CD14-positive monocyte (primary cell): ENCODE measurements around the gene DENND1A. TPM values are rescaled to one million over a fixed set of nuclear protein-coding genes. Genes with fewer than 3 reads are reported as not detected.

Source experiments
- DNase-seq, 3 donors: peaks; one replicate each; pipeline ENCODE4 v3.0.0-alpha.2; 2011 to 2022
- H2AFZ ChIP-seq: 2 replicates; pipeline ENCODE4 v1.6.0; 2012; ENCODE audit warnings: mild to moderate bottlenecking, low read depth, low read length, inconsistent platforms; ENCODE audit not compliant: insufficient read depth, poor library complexity, severe bottlenecking
- H3K27ac ChIP-seq, 2 donors: 1 replicate in 1 of 2; 2 replicates in 1 of 2; pipeline ENCODE4 v1.5.1; 2012 to 2013; ENCODE audit warnings: low read length in 2 of 2, control low read depth in 1 of 2, inconsistent platforms in 1 of 2, low read depth in 1 of 2, mild to moderate bottlenecking in 1 of 2
- H3K27me3 ChIP-seq, 2 donors: one replicate each; pipeline versions ENCODE4 v1.6.0 to v1.6.1; 2011 to 2013; ENCODE audit warnings: low read length in 2 of 2; ENCODE audit not compliant: control insufficient read depth in 2 of 2, insufficient read depth in 2 of 2
- H3K36me3 ChIP-seq, 2 donors: replicated peaks in 1 of 2; 1 replicate in 1 of 2; 2 replicates in 1 of 2; pipeline versions ENCODE4 v1.5.1 to v1.6.1; 2012 to 2013; ENCODE audit warnings: low read length in 2 of 2, control low read depth in 1 of 2, inconsistent platforms in 1 of 2, mild to moderate bottlenecking in 1 of 2; ENCODE audit not compliant: insufficient read depth in 2 of 2, control insufficient read depth in 1 of 2
- H3K4me1 ChIP-seq, 2 donors: 1 replicate in 1 of 2; 2 replicates in 1 of 2; pipeline versions ENCODE4 v1.5.1 to v1.6.1; 2012 to 2013; ENCODE audit warnings: low read length in 2 of 2, control low read depth in 1 of 2, inconsistent platforms in 1 of 2, mild to moderate bottlenecking in 1 of 2, moderate library complexity in 1 of 2; ENCODE audit not compliant: insufficient read depth in 2 of 2, control insufficient read depth in 1 of 2
- H3K4me2 ChIP-seq: replicated peaks from 2 replicates; pipeline ENCODE3; 2012; ENCODE audit warnings: low read length, moderate library complexity, mild to moderate bottlenecking; ENCODE audit not compliant: poor library complexity, severe bottlenecking; ENCODE audit errors: extremely low read depth
- H3K4me3 ChIP-seq, 3 experiments: fragments of 200-600 bp in 1 of 3; sonication (generic) in 1 of 3; replicated peaks in 1 of 3; 1 replicate in 2 of 3; 2 replicates in 1 of 3; pipeline ENCODE4 v1.5.1; 2011 to 2013; ENCODE audit warnings: low read length in 3 of 3, mild to moderate bottlenecking in 3 of 3, control low read depth in 2 of 3, low read depth in 2 of 3, inconsistent platforms in 1 of 3, moderate library complexity in 1 of 3
- H3K79me2 ChIP-seq: 2 replicates; pipeline ENCODE4 v1.6.0; 2012; ENCODE audit warnings: mild to moderate bottlenecking, control low read depth, inconsistent platforms, low read length, moderate library complexity; ENCODE audit not compliant: insufficient read depth
- H3K9ac ChIP-seq: 2 replicates; pipeline ENCODE4 v1.6.0; 2017; ENCODE audit warnings: low read length, mild to moderate bottlenecking; ENCODE audit not compliant: insufficient read depth, poor library complexity, severe bottlenecking
- H3K9me3 ChIP-seq, 2 donors: replicated peaks in 1 of 2; 1 replicate in 1 of 2; 2 replicates in 1 of 2; pipeline versions ENCODE4 v1.5.1 to v1.6.1; 2012 to 2013; ENCODE audit warnings: low read length in 2 of 2, control low read depth in 1 of 2; ENCODE audit not compliant: control insufficient read depth in 1 of 2, insufficient read depth in 1 of 2
- H4K20me1 ChIP-seq: 2 replicates; pipeline ENCODE4 v1.6.0; 2012; ENCODE audit warnings: mild to moderate bottlenecking, low read length, control low read depth, moderate library complexity; ENCODE audit not compliant: insufficient read depth
- H3K27ac Mint-ChIP-seq, 7 donors: one replicate each; pipeline ENCODE4 v1.8.0; 2020; ENCODE audit warnings: mild to moderate bottlenecking in 7 of 7, mixed read lengths in 7 of 7, moderate library complexity in 6 of 7, inconsistent platforms in 2 of 7
- H3K27me3 Mint-ChIP-seq, 3 donors: one replicate each; pipeline ENCODE4 v1.8.0; 2021 to 2022; ENCODE audit warnings: low read depth in 3 of 3, mild to moderate bottlenecking in 3 of 3, mixed read lengths in 3 of 3, moderate library complexity in 3 of 3, inconsistent platforms in 1 of 3
- H3K36me3 Mint-ChIP-seq, 2 donors: one replicate each; pipeline ENCODE4 v1.8.0; 2020; ENCODE audit warnings: mixed read lengths in 2 of 2, inconsistent platforms in 1 of 2, mild to moderate bottlenecking in 1 of 2
- H3K4me1 Mint-ChIP-seq: one replicate; pipeline ENCODE4 v1.8.0; 2020; ENCODE audit warnings: mild to moderate bottlenecking, mixed read lengths
- H3K4me3 Mint-ChIP-seq, 2 donors: one replicate each; pipeline ENCODE4 v1.8.0; 2020; ENCODE audit warnings: mild to moderate bottlenecking in 2 of 2, mixed read lengths in 2 of 2, moderate library complexity in 1 of 2
- H3K9me3 Mint-ChIP-seq, 7 donors: one replicate each; pipeline ENCODE4 v1.8.0; 2020 to 2022; ENCODE audit warnings: mixed read lengths in 7 of 7, mild to moderate bottlenecking in 6 of 7, moderate library complexity in 6 of 7, inconsistent platforms in 2 of 7
- WGBS: methylation state at CpG from one replicate; pipeline ENCODE4 v1.1.5; 2013; ENCODE audit warnings: missing lambda C conversion rate; ENCODE audit not compliant: insufficient coverage; 5-methylcytosine and 5-hydroxymethylcytosine counted together
- intact Hi-C, 2 donors: fragments of 100-400 bp; cut with micrococcal nuclease; formaldehyde crosslinking; loops; one replicate each; pipeline versions ENCODE4 v1.15.0 to v1.15.1; 2023
- polyA plus RNA-seq, 3 donors: library from polyadenylated mRNA; depleted of rRNA in 1 of 3; unstranded in 2 of 3; stranded (reverse) in 1 of 3; fragments of 300-500 nt in 2 of 3; fragments of >200 nt in 1 of 3; fragmentation: Illumina TruSeq in 2 of 3; gene quantifications; 1 replicate in 2 of 3; 2 replicates in 1 of 3; pipeline ENCODE4 v1.2.3, GENCODE V29; 2012 to 2021
- TF ChIP-seq, protein P1 (sequence below): fragments of 200-600 bp; IDR thresholded peaks from one replicate; pipeline ENCODE4 v1.8.0; 2022; ENCODE audit warnings: antibody characterized with exemption, mild to moderate bottlenecking

The DENND1A gene
- polyA plus RNA-seq, 3 donors: 24.8 to 73.0 (median 29.4) TPM

DNA sequence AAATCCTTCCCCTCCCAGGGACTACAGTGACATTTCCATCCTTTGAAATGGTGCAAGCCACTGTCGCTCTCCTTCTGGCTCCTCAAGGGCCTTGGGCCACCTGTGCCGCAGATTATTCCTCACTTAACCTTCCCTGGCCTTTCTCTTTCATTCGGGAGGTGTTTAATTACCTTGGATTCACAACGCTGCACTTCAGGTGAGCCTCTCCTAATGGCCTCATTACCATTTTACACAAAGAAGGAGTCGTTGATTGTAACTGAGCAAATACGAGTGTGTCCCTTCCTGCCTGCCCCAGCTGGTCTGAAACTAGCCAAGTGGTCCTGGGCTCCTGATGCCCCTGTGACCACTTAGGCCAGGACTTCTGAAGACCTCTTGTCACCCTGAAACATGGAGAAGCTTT lies 368.9 kb downstream of the DENND1A start:
- WGBS: 97% methylated on average over 6 of the region's 6 CpGs
- peak overlapping the region in 1 of 7 donors; percentile 3 for H3K27ac Mint-ChIP-seq
- H3K9me3 ChIP-seq: no peaks in the 10 kb centered on the region
- no peak overlapping the region for H3K4me2 ChIP-seq
- no peak overlapping the region for H2AFZ ChIP-seq
- no peak overlapping the region for H3K4me3 Mint-ChIP-seq
- peaks cover 0 to 7% of the 10 kb centered on the region in 2 donors for H3K4me1 ChIP-seq
- TF ChIP-seq, protein P1, sequence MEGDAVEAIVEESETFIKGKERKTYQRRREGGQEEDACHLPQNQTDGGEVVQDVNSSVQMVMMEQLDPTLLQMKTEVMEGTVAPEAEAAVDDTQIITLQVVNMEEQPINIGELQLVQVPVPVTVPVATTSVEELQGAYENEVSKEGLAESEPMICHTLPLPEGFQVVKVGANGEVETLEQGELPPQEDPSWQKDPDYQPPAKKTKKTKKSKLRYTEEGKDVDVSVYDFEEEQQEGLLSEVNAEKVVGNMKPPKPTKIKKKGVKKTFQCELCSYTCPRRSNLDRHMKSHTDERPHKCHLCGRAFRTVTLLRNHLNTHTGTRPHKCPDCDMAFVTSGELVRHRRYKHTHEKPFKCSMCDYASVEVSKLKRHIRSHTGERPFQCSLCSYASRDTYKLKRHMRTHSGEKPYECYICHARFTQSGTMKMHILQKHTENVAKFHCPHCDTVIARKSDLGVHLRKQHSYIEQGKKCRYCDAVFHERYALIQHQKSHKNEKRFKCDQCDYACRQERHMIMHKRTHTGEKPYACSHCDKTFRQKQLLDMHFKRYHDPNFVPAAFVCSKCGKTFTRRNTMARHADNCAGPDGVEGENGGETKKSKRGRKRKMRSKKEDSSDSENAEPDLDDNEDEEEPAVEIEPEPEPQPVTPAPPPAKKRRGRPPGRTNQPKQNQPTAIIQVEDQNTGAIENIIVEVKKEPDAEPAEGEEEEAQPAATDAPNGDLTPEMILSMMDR: no peak
- H3K9me3 Mint-ChIP-seq: no peaks in the 10 kb centered on the region
- H3K9ac ChIP-seq: no peak overlapping the region
- H3K27me3 Mint-ChIP-seq: no peaks in the 10 kb centered on the region
- H3K79me2 ChIP-seq: no peaks in the 10 kb centered on the region
- H3K36me3 ChIP-seq: peaks cover 37 to 83% of the 10 kb centered on the region in 2 donors
- intact Hi-C loops: no loop called here
- no peak overlapping the region for H3K27ac ChIP-seq
- H3K4me1 Mint-ChIP-seq: peaks cover 21% of the 10 kb centered on the region
- DNase-seq: no peak
- peaks cover 56% of the 10 kb centered on the region for H4K20me1 ChIP-seq
- H3K36me3 Mint-ChIP-seq: peaks cover 61 to 72% of the 10 kb centered on the region in 2 donors
- no peak overlapping the region for H3K4me3 ChIP-seq
- no peaks in the 10 kb centered on the region for H3K27me3 ChIP-seq

DNA sequence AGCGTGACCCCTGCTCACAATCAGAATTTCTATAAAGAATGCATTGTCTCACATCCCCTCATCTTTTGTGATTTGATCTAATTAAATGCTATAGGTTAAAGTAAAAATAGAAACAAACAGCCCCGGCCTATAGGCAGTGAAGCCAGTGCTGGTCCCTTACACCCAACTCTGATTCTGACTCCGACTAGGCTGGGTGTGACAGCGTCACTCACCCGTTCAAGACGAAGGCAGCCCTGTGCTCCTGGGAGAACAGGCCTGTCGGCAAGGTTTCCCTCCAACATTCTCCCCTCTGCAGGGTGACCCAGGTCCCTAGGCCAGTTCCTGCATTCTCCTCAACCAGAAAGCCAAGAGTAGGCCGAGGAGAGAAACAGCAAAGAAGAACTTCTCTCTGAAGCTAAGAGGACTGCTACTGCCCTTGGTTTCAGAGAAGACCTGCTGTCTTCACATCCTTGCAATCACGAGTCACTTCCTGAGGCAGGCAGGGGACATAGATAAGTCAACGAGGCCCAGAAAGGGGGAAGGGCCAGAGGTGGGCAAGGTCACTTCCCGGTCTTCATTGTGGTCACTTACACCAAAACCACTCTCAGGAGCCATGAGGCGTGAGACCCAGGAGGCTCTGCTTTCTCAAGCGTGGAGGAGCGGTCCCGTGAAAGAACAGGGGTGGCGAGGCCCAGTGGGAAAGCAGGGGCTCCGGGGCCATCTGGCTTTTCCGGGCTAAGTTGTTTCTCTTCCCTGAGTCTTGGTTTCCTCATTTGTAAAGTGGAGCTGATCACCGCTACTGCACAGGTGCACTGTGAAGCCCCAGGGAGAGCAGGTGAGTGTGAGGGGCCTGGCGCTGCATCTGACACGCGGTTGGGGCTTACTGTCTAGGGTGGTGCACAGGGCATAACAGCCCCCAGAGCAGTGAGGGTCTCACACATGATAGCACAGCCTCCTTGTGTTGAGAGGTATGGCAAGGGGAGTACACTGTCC lies 373.2 kb downstream of the DENND1A start:
- H3K4me1 ChIP-seq: no peaks in the 10 kb centered on the region
- Mint-ChIP-seq H3K4me3 (peak overlapping the region in 1 of 2 donors; percentile 35), H3K27me3 (no peaks in the 10 kb centered on the region), H3K4me1 (peaks cover 2% of the 10 kb centered on the region), H3K36me3 (peaks cover 77 to 87% of the 10 kb centered on the region in 2 donors), H3K27ac (peak overlapping the region in 1 of 7 donors; percentile 42), H3K9me3 (no peaks in the 10 kb centered on the region)
- H3K27me3 ChIP-seq: no peaks in the 10 kb centered on the region
- H3K36me3 ChIP-seq: peaks cover 63 to 97% of the 10 kb centered on the region in 2 donors
- H2AFZ ChIP-seq: no peak overlapping the region
- H3K27ac ChIP-seq: peak overlapping the region in 1 of 2 donors; percentile 1
- H3K9me3 ChIP-seq: no peaks in the 10 kb centered on the region
- H3K4me2 ChIP-seq: no peak overlapping the region
- TF ChIP-seq, protein P1: no peak
- H3K79me2 ChIP-seq: no peaks in the 10 kb centered on the region
- no peak for DNase-seq
- peaks cover 45% of the 10 kb centered on the region for H4K20me1 ChIP-seq
- 77% methylated on average over 17 of the region's 22 CpGs for WGBS
- no peak overlapping the region for H3K4me3 ChIP-seq
- intact Hi-C loops: no loop called here
- no peak overlapping the region for H3K9ac ChIP-seq
